HG02973 (cell line): Measurements from ENCODE around the gene SOHLH2.

Experiments used
- ATAC-seq: cut with Tn5 transposase; IDR thresholded peaks from one replicate; pipeline ENCODE4 v1.9.1; 2021; ENCODE audit warnings: moderate library complexity; ENCODE audit not compliant: unreplicated experiment

The SOHLH2 gene

DNA sequence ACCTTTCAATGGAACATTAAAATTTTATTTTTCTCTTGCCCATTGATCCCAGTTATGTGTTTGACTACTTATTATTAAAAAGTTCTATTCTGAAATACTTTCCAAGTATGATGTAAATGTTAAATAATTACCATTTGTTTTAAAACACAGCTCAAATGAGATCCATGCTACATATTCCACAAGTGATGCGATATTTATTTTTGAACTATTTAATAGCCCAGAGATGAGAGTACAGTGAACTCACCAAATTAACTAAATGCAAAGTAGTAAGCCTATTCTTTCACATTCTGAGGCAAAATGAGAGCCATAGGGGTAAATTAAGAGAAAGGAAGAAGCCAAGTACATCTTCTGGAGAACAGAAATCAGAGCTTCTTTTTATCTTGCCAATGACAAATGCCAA lies 82.0 kb downstream of the SOHLH2 start:
- no peak for ATAC-seq

- ATAC-seq: no peak
These were observed 82.4 kb downstream of the SOHLH2 start for GRCh38 chr13:36131931-36132297.

DNA sequence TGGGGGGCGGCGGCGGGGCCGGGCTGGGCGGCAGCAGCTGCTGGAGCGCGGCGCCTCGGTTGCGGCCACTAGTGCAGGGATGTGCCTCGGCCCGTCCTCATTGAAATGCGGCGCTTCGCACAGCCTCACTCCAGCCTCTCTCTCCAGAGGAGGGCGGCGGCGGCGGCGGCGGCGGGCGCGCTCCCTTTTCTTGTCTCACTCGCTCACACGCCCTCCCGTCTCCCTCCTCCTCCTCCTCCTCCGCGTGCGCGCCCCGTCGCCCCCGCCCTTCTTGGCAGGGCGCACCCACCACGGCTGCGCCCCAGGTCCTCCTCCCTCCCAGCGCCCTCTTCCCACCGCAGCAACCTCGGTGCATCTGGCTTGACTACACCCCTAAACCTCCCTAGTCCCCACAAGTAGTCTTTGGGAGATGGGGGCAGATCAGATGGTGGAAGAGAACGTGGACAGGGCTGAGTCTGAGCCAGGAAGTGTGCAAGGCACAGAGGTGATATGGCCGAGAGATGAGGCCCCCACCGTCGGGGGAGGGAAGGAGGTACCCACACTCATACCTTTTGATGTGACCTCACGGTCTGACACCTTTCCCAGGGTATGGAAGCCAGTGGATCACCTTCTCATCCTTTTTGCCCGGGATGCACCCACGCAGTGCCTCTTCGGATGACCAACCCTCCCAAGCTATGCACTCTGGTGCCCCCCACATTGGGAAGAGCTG lies 83.0 kb downstream of the SOHLH2 start, which contains the start of gene DCLK1:
DCLK1 (minus strand) TSS at position 161 of the 709 bp plus-strand sequence.
- ATAC-seq: no peak

- ATAC-seq: no peak
These were observed 83.7 kb downstream of the SOHLH2 start for GRCh38 chr13:36130552-36131221.

DNA sequence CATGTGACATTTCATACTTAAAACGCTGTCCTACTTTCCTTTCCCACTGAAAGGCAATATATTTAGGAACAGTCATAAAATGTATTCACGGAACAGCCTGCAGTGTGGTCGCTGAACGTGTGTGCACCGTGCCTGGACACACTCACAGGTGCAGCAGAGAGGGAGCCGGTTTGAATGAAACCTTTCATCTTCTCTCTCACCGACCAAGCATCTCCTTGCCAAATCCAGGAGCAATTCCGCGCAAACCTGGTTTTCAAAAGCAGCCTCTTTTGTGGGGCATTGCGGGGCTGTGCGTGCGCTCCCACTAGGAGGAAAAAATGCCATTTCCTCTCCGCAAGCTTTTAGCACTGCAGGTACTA lies 84.2 kb downstream of the SOHLH2 start:
- ATAC-seq: no peak

DNA sequence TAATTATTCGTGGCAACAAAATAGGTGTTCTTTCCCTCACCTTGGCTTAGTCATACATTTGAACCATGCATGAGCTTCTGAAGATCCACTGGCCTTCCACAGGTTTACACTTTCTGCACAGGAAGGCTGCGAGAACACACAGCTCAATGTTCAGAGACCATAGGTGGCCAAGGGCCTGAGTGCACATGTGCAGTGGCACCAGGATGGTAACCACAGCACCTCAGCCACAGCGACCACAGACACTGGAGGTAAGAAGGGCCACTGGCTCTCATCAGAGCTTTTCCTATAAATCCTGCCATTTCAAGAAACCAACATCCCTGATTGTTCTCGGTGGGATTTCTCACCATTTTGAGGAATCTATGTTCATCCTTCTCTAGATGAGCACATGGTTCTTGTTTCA lies 84.8 kb downstream of the SOHLH2 start:
- ATAC-seq: no peak

GRCh38 chr13:36126491-36126890 lies 87.9 kb downstream of the SOHLH2 start:
- no peak for ATAC-seq

- ATAC-seq: no peak
These were observed 88.5 kb downstream of the SOHLH2 start for GRCh38 chr13:36125841-36126240.

GRCh38 chr13:36124236-36124822 lies 90.0 kb downstream of the SOHLH2 start:
- ATAC-seq: no peak
